K562 (cell line): ENCODE results near the gene MAPT. TPM values are rescaled to one million over a fixed set of nuclear protein-coding genes. Genes with fewer than 3 reads are reported as not detected.
A peak's percentile ranks its signal among the peaks of the same experiment; 100 is the strongest.

Source experiments
- BMI1 ChIP-seq: fragments of 150-350 bp; IDR thresholded peaks from 2 replicates; pipeline ENCODE4 v1.6.1; 2014; ENCODE audit warnings: low read length
- CBFB ChIP-seq: sonication (generic); formaldehyde crosslinking; IDR thresholded peaks from 2 replicates; pipeline ENCODE4 v1.4.0; 2020; ENCODE audit warnings: mild to moderate bottlenecking, missing genetic modification reagents
- E2F5 ChIP-seq: sonication (generic); formaldehyde crosslinking; IDR thresholded peaks from 2 replicates; pipeline ENCODE4 v1.8.0; 2022; ENCODE audit warnings: mild to moderate bottlenecking, missing genetic modification reagents
- EHMT2 ChIP-seq: fragments of 450-650 bp; IDR thresholded peaks from 2 replicates; pipeline ENCODE4 v1.6.1; 2018; ENCODE audit warnings: antibody characterized with exemption
- EP400 ChIP-seq: fragments of 450-650 bp; IDR thresholded peaks from 2 replicates; pipeline ENCODE4 v1.6.1; 2017; ENCODE audit warnings: antibody characterized with exemption, mild to moderate bottlenecking, moderate library complexity
- FIP1L1 ChIP-seq: fragments of 200-400 bp; formaldehyde crosslinking; IDR thresholded peaks from 2 replicates; pipeline ENCODE4 v1.6.1; 2018; ENCODE audit warnings: mild to moderate bottlenecking, low read depth, low read length; ENCODE audit not compliant: poor library complexity, severe bottlenecking
- FUS ChIP-seq: fragments of 200-400 bp; formaldehyde crosslinking; optimal IDR thresholded peaks from 2 replicates; pipeline ENCODE3; 2017; ENCODE audit warnings: low read depth, low read length
- MCM7 ChIP-seq, 2 experiments: fragments of 450-650 bp; IDR thresholded peaks; 2 replicates each; pipeline ENCODE4 v1.6.1; 2016 to 2018
- MTF1 ChIP-seq: fragments of 250-450 bp; sonication (Bioruptor Pico); IDR thresholded peaks from 2 replicates; pipeline ENCODE4 v1.9.0; 2021; ENCODE audit warnings: moderate library complexity, mild to moderate bottlenecking, inconsistent platforms, borderline replicate concordance
- POLR2H ChIP-seq: IDR thresholded peaks from 2 replicates; pipeline ENCODE4 v1.6.1; 2016; ENCODE audit warnings: missing genetic modification characterization, low read depth, mild to moderate bottlenecking, control low read depth, missing compliant biosample characterization, moderate library complexity
- PPARD ChIP-seq: fragments of 250-450 bp; sonication (Bioruptor Pico); IDR thresholded peaks from 2 replicates; pipeline ENCODE4 v1.8.0; 2022; ENCODE audit warnings: inconsistent platforms, mild to moderate bottlenecking, moderate library complexity
- RHOXF2B ChIP-seq: fragments of 250-450 bp; sonication (Bioruptor Pico); conservative IDR thresholded peaks from 2 replicates; pipeline ENCODE4 v1.5.1; 2021
- RNF2 ChIP-seq: sonication (generic); IDR thresholded peaks from 2 replicates; pipeline ENCODE4 v1.6.1; 2016
- SMARCC2 ChIP-seq: fragments of 450-650 bp; IDR thresholded peaks from 2 replicates; pipeline ENCODE4 v1.6.1; 2017; ENCODE audit warnings: antibody characterized with exemption, moderate library complexity, mild to moderate bottlenecking, low read depth
- SNRNP70 ChIP-seq: fragments of 200-400 bp; formaldehyde crosslinking; optimal IDR thresholded peaks from 2 replicates; pipeline ENCODE3; 2017; ENCODE audit warnings: low read depth, low read length
- SREBF2 ChIP-seq: sonication (generic); formaldehyde crosslinking; IDR thresholded peaks from 2 replicates; pipeline ENCODE4 v1.4.0; 2020; ENCODE audit warnings: mild to moderate bottlenecking, missing genetic modification reagents
- TFE3 ChIP-seq: fragments of 450-650 bp; formaldehyde crosslinking; IDR thresholded peaks from 2 replicates; pipeline ENCODE4 v1.4.0; 2020; ENCODE audit warnings: mild to moderate bottlenecking, mixed read lengths
- TSC22D4 ChIP-seq: fragments of 450-650 bp; IDR thresholded peaks from 2 replicates; pipeline ENCODE4 v1.6.1; 2016; ENCODE audit warnings: missing genetic modification characterization, missing biosample characterization, control low read depth
- ZMIZ1 ChIP-seq, 2 experiments: fragments of 150-350 bp in 1 of 2; IDR thresholded peaks; 2 replicates each; pipeline ENCODE4 v1.6.1; 2012 to 2016; ENCODE audit warnings: low read depth in 2 of 2, low read length in 2 of 2, mild to moderate bottlenecking in 1 of 2, moderate library complexity in 1 of 2
- ZNF121 ChIP-seq: sonication (generic); formaldehyde crosslinking; conservative IDR thresholded peaks from 2 replicates; pipeline ENCODE4 v1.8.0; 2022; ENCODE audit warnings: missing genetic modification reagents
- ZNF197 ChIP-seq: fragments of 200-800 bp; sonication (Bioruptor generic); IDR thresholded peaks from 2 replicates; pipeline ENCODE4 v1.6.1; 2016; ENCODE audit warnings: low read depth, missing genetic modification characterization, missing compliant biosample characterization
- ZNF232 ChIP-seq: sonication (generic); formaldehyde crosslinking; IDR thresholded peaks from 2 replicates; pipeline ENCODE4 v1.8.0; 2022; ENCODE audit warnings: mild to moderate bottlenecking, missing genetic modification reagents
- ZNF436 ChIP-seq: fragments of 250-450, 450-650 bp; sonication (Bioruptor Pico); formaldehyde crosslinking; IDR thresholded peaks from 2 replicates; pipeline ENCODE4 v1.7.0; 2020; ENCODE audit warnings: mild to moderate bottlenecking
- ZNF77 ChIP-seq: fragments of 250-450 bp; sonication (Bioruptor Pico); IDR thresholded peaks from 2 replicates; pipeline ENCODE4 v1.5.0; 2020
- polyA plus RNA-seq, 8 experiments: library from polyadenylated mRNA; depleted of rRNA in 4 of 8; stranded (reverse) in 5 of 8; unstranded in 3 of 8; fragments of >200 nt; fragmentation: Nextera tagmentation in 2 of 8; fragmentation: Illumina TruSeq in 1 of 8; extraction: Ambion mirVana in 2 of 8; extraction: Trizol in 1 of 8; gene quantifications; 2 replicates each; pipeline versions ENCODE4 v1.2.1 to v1.2.3, GENCODE V29; 2011 to 2014; ENCODE audit warnings: inconsistent platforms in 1 of 8, missing spikeins in 1 of 8
- total RNA-seq, 7 experiments: library from RNA; depleted of rRNA in 6 of 7; stranded (reverse); fragments of >200 nt in 6 of 7; fragmentation: Illumina TruSeq in 2 of 7; extraction: Trizol in 2 of 7; gene quantifications; 2 replicates each; pipeline versions ENCODE4 v1.2.1 to v1.2.3, GENCODE V29; 2011 to 2021; ENCODE audit warnings: low replicate concordance in 1 of 7

MAPT gene
- total and polyA plus RNA-seq, 9 of the 15 experiments (the other 6 are each of a cell fraction or from before 2014, with no cell fraction given), result 0.04 to 1.1 (median 0.36) TPM

DNA sequence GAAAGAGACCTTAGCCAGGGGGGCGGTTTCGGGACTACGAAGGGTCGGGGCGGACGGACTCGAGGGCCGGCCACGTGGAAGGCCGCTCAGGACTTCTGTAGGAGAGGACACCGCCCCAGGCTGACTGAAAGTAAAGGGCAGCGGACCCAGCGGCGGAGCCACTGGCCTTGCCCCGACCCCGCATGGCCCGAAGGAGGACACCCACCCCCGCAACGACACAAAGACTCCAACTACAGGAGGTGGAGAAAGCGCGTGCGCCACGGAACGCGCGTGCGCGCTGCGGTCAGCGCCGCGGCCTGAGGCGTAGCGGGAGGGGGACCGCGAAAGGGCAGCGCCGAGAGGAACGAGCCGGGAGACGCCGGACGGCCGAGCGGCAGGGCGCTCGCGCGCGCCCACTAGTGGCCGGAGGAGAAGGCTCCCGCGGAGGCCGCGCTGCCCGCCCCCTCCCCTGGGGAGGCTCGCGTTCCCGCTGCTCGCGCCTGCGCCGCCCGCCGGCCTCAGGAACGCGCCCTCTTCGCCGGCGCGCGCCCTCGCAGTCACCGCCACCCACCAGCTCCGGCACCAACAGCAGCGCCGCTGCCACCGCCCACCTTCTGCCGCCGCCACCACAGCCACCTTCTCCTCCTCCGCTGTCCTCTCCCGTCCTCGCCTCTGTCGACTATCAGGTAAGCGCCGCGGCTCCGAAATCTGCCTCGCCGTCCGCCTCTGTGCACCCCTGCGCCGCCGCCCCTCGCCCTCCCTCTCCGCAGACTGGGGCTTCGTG, at the start of gene MAPT (continued):
- no peak for TF ChIP-seq TFE3 (CRISPR knock-in tag)
- TF ChIP-seq ZNF197 (CRISPR knock-in tag), result peak; percentile 81; the same call in 1 of the 2 replicates
- peak; percentile 79 for TF ChIP-seq FIP1L1
- TF ChIP-seq TSC22D4, result no peak
- TF ChIP-seq PPARD (CRISPR knock-in tag), result no peak
- 0 out of 4 replicates have a peak, but pooled peaks of 1 of the 2 experiments have one; percentile 23 for TF ChIP-seq ZMIZ1 (IDR thresholded peaks at IDR 0.05; ENCODE audit: low read depth in 2 of 2, low read length in 2 of 2)
- no peak for TF ChIP-seq BMI1
- TF ChIP-seq FUS, result peak; percentile 32
- TF ChIP-seq SREBF2, result no peak
- no peak for TF ChIP-seq ZNF436
- TF ChIP-seq SMARCC2, result no peak
- no peak for TF ChIP-seq MCM7 (IDR thresholded peaks at IDR 0.05)
- no peak for TF ChIP-seq ZNF232 (CRISPR knock-in tag)
- 0 out of 2 replicates have a peak, but pooled peaks have one; percentile 47 for TF ChIP-seq RNF2
- 0 out of 2 replicates have a peak, but pooled peaks have one; percentile 57 for TF ChIP-seq EHMT2
- TF ChIP-seq POLR2H (tag), result no peak
- TF ChIP-seq MTF1 (CRISPR knock-in tag), result no peak
- TF ChIP-seq CBFB (CRISPR knock-in tag), result peak; percentile 83; the same call in 1 of the 2 replicates
- no peak for TF ChIP-seq E2F5 (CRISPR knock-in tag)
- TF ChIP-seq EP400, result peak; percentile 33; the same call in 1 of the 2 replicates
- TF ChIP-seq ZNF121 (CRISPR knock-in tag), result no peak
- no peak for TF ChIP-seq RHOXF2B (CRISPR knock-in tag)
- no peak for TF ChIP-seq ZNF77 (CRISPR knock-in tag)
- TF ChIP-seq SNRNP70, result no peak
